ENCODE results near the gene GLB1L2. TPM values are rescaled to one million over a fixed set of nuclear protein-coding genes. Genes with fewer than 3 reads are reported as not detected.

The GLB1L2 gene
- total RNA-seq, 1 donor from 2014 or later: 11.1 TPM

Other genes with a start within 250 kb of the GLB1L2 start
- 20.4 TPM for gene NCAPD3, start 108.0 kb upstream of the GLB1L2 start, total RNA-seq
- 46.9 TPM for gene VPS26B, start 107.3 kb upstream of the GLB1L2 start, total RNA-seq
- 52.1 TPM for gene THYN1, start 78.6 kb upstream of the GLB1L2 start, total RNA-seq
- gene ACAD8, start 78.4 kb upstream of the GLB1L2 start, total RNA-seq: 31.1 TPM
- not detected for gene GLB1L3, start 55.6 kb upstream of the GLB1L2 start, total RNA-seq
- gene B3GAT1, start 80.3 kb downstream of the GLB1L2 start, total RNA-seq: 8.6 TPM

All from ureter (tissue), 1 donor.